NK-92 (cell line): Measurements from ENCODE around the gene RBKS.
"Not testable (repeated sequence)": the region's sequence is repeated elsewhere in the genome, so short reads cannot be mapped to it uniquely, and the experiment has no call there.

ENCODE experiments used
- DNase-seq: peaks from one replicate; lab custom pipeline; 2025; ENCODE audit not compliant: unreplicated experiment; lab: John Stamatoyannopoulos, UW

Gene RBKS

DNA sequence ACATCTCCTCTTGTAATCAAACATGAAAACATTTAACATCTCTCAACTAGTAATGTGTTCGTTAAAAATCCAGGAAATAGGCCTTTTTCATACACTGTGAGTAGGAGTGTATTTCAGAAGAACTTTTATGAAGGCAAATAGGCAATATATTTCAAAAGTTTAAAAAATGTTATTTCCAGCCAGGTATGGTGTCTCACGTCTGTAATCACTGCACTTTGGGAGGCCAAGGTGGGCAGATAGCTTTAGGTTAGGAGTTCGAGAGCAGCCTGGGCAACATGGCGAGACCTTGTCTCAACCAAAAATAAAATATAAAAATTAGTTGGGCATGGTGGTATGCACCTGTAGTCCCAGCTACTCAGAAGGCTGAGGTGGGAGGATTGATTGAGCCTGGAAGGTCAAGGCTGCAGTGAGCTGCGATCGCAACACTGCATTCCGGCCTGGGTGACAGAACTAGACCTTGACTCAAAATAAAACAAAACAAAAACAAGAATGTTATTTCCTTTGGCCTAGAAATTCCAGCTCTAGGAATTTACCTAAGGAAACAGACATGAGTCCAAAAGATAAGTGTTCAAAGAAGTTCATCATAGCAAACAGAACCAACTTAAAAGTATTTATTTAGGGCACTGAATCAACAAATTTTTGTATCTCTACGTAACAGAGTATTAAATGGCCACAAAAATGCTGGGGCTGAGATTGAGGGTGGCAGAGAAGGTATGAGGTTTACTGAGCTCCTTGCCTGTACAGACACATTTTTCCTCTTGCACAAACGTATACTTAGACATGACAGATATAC, 14.9 kb downstream of the RBKS start:
- DNase-seq, result no peak

DNA sequence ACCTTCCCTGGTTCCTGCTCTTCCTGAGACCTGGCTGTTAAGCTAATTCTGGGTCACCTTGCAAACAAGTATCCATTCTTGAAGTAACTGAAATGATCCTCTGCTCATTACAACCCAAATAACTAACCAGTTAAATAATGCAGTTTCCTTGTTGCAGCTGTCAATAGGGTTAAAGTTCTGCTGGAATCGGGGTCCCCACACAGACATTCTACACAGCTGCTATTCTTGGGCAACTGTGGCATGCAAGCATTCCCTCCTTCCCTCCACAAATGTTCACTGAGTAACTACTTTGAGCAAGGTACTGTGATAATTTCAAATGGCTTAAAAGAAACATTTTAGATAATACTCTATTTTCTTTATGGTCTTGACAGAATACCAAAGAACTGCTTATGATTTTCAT, 17.1 kb downstream of the RBKS start:
- no peak for DNase-seq

DNA sequence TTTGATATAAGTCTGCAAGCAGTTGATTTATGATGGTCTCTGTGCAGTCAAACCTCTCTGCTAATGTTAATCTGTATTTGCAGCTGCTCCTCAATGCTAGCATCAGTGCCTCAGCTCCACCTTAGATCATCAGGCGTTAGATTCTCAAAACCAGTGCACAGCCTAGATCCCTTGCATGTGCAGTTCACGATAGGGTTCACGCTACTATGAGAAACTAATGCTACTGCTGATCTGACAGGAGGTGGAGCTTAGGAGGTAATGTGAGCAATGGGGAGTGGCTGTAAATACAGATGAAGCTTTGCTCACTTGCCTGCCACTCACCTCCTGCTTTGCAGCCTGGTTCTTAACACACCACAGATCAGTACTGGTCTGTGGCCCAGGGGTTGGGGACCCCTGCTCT, 18.4 kb downstream of the RBKS start:
- DNase-seq, result no peak

DNA sequence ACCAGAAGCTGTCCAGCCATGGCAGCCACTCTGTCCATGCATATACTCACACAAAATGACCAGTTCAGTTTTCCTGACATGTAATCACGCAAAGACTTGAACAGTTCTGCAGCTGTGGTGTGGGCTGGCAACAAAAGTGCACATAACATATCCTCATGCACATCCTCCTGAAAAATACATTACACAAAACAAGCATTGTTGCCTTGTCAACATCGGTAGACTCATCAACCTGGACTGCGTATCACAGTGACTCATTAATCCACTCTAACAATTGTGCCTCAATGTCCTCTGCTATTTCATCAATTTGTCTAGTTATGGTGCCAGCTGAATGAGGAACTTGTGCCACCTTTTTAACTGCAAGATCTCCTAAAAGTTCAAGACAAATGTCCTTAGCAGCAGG, 19.5 kb downstream of the RBKS start:
- no peak for DNase-seq

DNA sequence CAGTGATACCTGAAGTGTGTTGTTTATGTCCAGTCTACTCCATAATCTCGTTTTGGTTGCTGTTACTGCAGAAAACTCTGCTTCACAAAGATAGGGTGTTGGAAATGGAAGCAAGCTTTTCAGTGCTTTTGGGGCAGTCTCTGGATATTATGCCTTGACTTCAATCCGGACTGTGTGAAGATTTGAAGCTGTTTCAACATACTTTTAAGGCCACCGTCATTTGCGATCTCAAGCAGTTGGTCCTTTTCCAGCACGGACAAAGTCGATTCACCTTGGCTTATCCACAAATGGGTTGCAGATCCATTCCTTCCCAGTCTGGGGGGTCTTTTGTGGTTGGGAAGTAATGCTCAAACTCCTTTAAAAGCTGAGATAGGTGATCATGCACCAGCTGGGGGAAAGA, 20.4 kb downstream of the RBKS start:
- DNase-seq, result no peak

DNA sequence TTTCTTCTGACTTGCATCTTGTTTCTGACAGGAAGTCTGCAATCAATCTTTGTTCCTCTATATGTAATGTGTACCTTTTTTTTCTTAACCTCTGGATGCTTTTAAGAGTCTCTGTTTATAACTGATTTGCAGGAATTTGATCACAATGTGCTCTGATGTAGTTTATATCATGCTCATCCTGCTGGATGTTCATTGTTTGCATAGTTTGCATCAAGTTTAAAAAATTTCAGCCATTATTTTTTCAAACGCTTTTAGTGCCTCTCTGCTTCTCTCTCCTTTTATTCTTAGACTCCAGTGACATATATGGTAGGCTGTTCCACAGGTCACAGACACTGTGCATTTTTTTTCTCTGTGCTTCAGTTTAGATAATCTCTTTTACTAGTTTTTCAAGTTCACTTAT, 23.9 kb downstream of the RBKS start:
- no peak for DNase-seq

DNA sequence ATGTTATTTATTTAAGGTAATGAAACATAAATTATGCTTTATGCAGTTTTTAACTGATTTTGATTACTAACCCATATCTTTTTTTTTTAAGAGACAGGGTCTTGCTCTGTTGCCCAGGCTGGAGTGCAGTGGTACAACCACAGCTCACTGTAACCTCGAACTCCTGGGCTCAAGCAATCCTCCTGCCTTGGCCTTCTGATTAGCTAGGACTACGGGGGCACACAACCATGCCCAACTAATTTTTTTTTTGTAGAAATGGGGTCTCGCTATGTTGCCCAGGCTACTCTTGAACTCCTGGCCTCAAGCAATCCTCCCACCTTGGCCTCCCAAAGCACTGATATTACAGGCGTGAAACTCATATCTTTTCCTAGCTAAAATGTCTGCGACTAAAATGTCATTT, 26.2 kb downstream of the RBKS start:
- not testable (repeated sequence) for DNase-seq

DNA sequence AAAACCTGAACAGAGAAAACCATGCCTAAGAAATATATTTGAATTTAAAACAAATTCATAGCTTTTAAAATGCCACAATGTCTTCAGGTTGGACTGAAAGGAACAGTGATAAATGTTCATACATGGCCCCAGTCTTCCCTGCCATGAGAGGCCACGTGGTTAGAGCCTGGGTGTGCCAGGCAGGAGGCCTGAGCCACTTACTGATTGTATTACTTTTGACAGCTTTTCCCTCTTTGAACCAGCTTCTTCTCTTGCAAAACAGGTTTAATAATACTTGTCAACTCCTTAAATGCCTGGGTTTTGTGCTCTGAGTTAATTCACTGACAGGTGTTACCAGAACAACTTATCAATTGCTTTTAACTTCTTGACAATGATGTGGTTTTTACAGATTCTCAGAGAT, 27.0 kb downstream of the RBKS start:
- no peak for DNase-seq

DNA sequence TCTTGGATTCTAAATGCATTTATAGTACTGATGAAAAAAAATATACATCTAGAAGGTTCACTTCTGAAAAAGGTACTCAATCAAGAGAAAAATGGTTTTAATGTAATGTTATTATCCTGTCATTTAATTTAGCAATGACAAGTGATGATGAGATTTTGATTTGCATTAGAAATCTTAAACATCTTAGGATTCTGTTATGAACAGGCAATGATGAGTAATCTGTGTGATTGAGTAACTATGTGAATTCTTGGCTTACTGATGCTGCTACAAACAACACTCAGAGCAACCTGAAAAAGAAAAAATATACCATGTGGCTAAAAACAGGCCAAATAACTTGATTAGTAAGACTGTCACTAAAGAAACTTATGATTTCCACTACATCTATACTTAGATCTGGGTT, 30.1 kb downstream of the RBKS start:
- no peak for DNase-seq

DNA sequence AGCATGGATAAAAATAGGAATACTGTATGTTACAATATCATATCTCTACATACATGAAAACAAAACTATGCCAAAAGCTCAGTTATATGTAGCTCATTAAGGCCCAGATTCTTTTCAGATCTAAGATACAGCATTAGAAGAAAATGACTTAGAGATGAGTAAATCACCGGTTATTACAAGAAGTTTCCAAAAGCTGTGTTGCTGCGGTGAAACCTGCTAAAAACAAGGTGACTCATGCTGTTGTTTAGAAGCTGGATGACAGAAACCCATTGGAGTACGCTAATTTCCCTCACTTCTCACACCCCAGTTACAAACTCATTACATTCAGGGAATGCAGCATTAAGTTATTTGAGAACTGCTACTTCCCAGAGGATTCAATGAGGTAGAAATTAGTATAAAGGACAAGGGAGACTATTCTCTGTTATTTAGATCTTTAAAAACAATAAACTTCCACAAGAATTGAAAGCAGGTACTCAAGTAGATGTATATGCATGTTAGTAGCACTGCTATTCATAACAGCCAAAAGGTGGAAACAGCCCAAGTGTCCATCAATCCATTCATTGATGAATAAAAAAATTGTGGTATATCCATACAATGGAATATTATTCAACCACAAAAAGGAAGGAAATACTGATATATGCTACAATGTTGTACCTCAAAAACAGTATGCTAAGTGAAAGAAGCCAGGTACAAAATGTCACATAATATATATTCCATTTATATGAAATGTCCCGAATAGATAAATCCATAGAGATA, 32.6 kb downstream of the RBKS start:
- DNase-seq, result no peak

DNA sequence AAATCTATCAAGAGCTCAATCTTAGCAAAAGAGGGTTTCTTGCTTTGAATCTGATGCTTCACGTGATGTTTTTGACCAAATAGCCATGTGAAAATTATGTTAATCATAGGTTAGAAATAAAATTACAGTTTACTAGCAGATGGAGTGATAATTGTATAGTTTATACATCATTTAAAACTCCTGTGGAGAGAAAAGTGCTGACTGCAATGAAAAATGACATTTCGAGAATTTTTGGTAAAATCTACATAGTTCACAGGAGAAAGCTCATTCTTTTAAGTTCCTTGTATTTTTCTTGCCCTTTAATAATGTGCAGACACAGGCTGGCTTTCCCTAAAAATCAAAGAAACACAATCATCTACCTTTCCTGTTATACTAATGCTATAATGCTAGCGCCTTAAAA, 33.2 kb downstream of the RBKS start:
- no peak for DNase-seq

DNA sequence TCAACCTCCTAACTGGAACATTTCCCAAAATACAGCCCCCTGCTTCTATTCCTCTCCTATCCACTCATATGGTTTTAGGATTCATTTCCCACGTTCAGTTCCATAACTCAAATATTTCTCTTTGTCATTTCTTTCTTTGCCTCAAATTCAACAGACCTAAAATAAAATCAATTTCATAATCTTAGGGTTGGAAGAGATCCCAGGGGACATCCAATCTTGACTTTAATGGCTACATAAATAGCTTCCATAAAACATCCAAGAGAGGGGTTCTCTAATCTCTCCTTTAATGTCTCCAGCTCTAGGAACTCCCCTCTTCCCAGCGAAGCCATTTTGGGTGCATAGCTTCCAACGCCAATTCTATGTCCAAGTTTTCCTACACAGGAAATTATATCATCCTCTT, 33.8 kb downstream of the RBKS start:
- DNase-seq, result no peak

DNA sequence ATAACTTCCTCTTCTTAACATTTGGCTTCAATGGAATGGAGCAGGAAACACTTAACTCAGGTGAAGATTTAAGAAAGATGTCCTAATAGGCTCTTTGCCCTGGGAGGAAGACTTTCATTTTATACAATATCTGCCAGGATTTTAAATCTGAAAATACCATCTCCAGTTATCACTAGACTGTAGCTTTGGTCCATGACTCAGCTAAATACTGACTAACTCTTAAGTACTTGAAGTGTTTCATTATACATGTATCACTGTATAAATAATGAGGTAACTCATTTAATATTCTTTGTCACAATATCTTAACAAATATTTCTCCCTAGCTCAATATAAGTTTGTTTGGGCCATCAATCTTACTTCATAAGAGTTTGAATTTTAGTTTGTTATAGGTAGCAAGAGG, 34.7 kb downstream of the RBKS start:
- no peak for DNase-seq

DNA sequence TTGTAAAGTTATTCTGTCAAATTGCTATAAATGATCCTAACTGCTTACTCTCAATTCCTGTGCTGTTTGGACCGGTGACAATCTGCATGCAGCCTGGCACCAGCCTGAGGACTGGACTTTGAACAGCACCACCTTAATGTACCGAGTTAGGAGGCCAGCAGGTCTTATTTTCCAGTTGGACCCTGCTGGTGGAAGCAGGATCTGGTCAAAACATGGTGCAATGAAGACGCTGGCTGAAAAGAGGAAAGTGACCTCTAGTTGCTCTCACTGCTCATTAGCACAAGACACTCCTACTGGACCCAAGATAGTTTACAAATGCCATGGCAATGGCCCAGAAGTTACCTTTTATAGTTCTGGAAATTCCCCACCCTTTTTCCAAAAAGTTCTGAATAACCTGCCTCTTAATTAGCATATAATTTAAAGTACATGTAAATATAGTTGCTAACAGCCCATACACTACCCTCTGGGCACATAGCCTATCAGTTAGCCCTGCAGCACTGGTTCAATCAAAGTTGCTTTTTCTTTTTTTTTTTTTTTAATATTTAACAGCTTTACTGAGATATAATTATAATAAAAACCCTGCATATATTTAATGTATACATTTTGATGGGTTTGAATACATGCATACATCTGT, 35.8 kb downstream of the RBKS start:
- no peak for DNase-seq

DNA sequence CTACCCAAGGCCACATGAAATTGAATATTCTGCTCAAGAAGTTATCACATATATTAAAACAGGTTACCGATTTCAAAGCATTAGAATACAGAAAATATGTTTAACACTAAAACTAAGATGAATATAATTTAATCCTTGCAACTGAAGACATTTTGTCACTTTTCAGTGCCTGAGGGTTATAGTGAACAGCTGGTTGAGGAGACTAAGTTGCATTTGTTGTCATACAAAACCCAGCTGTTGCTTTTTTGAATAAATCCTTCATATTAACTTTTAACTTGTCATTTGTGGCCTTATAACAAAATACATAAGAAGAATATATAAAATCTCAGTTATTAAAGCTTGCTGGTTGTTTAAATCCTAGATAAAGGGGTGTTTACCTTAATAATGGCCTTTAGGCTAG, 37.5 kb downstream of the RBKS start:
- DNase-seq, result no peak

DNA sequence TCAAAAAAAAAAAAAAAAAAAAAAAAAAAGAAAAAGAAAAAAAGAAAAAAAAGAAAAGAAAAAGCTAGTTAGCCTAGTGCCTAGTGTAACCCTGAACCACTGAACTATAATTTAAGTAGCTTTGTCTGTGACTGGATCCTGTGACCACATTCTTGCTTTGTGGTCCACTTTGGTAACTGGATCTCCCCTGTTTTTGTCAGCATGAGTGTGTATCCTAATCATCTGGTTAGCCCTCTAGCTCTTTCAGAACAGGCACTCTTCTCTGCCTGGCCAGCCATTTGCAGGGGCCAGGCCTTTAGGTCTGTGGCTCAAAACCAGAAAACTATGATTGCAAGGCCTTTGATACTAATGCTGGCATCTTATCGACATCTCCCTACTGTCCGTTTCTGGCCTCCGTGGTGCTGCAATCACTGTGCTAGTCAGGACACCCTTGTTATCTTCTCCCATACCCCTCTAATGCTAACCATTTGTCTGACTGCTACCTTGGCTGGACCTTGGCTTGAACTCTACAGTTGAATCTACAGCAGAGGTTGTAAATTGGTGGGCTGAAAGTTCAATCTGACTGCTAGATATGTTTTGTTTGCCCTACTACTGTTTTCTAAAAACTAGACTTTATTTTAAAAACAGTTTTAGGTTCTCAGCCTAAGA, 40.5 kb downstream of the RBKS start:
- no peak for DNase-seq

DNA sequence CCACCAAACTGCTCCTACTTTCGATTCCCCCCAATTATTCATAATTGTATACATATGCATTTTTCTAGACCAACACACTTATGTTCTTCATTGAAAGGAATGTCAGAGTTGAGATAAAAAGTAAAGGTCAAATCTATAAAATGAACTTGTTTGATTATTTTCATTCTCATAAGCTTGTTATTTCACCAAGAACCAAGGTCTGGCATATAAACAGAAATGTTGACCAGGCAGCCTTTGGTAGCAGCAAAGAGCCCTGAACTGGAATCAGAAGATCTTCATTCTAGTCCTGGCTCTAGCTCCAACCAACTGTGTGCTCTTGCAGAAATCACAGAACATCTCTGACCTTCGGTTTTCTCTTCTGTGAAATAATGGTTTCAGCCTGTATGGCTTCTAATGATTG, 42.9 kb downstream of the RBKS start:
- DNase-seq, result no peak

DNA sequence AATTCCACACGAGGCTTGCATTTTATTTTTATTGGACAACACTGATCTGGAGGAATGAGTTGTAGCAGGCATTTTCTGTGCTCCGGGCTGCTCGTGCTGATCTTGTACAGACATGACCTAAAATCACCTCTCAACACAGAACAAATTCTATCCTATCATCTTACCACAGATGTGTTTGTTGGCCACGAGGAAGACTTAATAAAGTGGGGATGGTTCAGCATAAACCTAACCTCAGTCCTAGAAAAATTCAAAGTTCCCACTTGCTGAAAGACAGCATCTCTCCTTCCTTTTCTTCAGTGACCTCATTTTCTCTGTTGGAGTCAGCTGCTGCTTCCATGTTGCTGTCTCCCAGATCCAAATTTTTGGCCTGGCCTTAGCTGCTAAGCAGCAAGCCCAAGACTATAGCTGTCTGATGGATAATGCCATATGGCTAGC, 45.3 kb downstream of the RBKS start:
- no peak for DNase-seq

DNA sequence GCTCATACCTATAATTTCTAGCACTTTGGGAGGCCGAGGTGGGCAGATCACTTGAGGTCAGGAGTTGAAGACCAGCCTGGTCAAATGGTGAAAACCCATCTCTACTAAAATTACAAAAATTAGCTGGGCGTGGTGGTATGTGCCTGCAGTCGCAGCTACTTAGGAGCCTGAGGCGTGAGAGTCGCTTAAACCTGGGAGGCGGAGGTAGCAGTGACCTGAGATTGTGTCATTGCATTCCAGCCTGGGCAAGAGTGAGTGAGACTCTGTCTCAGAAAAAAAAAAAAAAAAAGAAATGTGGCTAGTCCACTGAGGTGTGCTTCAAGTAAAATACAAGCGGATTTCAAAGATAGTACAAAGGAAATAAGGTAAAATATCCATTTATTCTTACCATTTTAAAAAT, 46.2 kb downstream of the RBKS start:
- DNase-seq, result no peak

DNA sequence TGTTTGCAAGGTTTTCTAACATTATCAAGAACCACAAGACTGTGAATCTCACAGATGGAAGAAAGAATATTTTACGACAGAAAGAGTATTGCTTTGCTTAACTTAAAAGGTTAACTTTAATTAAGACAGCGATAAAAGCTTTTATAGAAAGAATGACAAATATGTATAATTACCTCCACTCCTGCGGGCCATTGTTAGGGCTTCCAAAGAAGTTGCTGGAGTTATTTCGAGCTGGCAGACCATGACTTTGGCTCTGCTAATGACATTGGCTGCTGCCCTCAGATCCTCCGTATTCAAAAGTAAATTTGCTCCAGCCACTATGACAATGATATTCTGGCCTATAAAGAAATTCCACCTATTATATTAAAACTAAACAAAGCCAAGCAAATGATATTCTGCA, 47.3 kb downstream of the RBKS start:
- no peak for DNase-seq

DNA sequence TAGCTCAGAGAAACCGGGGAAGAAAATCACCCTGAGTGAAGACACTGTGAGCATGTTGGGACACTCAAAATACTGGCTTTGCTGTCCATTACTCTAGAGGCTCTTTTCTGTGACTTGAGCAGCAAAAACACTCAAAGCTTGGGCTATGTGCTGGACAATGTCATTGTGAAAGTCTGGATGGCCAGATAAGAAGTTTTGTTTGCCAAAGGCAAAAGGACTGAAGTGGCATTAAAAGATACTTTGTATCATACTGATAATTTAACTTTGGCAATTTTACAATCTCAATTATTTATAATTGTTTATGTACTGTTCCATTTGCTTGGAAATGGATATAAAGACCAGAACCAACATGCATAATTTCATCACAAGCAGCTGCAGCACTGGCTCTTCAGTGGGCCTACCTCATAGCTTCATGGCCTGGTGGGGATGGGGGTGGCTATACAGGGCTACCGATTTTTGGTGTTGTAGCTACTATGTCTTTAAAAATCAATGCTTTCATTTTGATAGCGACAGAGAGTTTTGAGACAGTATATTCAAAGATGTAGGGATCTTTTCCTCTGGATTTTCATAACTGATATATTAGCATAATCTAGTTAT, 51.1 kb downstream of the RBKS start:
- no peak for DNase-seq
